ENCODE results near the gene NT5M.

Gene NT5M

DNA sequence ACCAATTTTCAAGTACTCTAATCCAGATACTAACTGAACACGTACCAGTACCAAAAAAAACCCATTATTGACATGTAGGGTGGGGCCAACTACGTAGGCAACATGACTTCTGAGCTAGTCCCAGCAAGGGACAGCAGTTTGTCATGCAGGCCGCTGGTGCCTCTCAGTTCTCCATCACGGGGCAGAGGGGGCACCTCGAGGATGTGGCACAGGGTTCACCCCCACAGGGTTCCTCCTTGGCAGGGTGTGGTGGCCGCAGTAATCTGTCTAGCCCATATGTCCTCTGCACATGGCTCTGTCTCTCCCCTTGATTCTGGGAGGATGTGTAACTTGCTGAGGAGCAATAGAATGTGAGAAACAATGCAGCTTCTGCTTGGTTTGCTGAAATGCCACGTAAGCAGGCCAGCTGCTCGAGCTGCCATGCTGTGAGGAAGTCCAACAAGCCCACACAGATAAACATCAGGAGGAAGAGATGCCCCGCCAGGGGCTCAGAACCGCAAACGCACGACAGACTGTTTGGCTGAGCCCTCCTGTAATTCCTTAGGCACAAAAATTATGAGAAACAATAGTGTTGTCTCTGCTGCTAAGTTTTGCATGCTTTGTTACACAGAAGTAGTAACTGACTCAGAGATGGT lies 62.4 kb downstream of the NT5M start:
- Histone ChIP-seq H3K27me3 (no peaks in the 10 kb centered on the region), H3K9me3 (no peaks in the 10 kb centered on the region), H3K4me3 (ENCODE audit: low read depth in 1 of 2, low read length in 1 of 2) (no peak overlapping the region), H3K36me3 (no peaks in the 10 kb centered on the region), H3K4me1 (ENCODE audit: control insufficient read depth in 1 of 2, insufficient read depth in 1 of 2, low read depth in 1 of 2, low read length in 1 of 2) (no peaks in the 10 kb centered on the region), H3K27ac (no peak overlapping the region)
- TF ChIP-seq, protein P1, sequence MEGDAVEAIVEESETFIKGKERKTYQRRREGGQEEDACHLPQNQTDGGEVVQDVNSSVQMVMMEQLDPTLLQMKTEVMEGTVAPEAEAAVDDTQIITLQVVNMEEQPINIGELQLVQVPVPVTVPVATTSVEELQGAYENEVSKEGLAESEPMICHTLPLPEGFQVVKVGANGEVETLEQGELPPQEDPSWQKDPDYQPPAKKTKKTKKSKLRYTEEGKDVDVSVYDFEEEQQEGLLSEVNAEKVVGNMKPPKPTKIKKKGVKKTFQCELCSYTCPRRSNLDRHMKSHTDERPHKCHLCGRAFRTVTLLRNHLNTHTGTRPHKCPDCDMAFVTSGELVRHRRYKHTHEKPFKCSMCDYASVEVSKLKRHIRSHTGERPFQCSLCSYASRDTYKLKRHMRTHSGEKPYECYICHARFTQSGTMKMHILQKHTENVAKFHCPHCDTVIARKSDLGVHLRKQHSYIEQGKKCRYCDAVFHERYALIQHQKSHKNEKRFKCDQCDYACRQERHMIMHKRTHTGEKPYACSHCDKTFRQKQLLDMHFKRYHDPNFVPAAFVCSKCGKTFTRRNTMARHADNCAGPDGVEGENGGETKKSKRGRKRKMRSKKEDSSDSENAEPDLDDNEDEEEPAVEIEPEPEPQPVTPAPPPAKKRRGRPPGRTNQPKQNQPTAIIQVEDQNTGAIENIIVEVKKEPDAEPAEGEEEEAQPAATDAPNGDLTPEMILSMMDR (IDR thresholded peaks at IDR 0.05), result no peak

DNA sequence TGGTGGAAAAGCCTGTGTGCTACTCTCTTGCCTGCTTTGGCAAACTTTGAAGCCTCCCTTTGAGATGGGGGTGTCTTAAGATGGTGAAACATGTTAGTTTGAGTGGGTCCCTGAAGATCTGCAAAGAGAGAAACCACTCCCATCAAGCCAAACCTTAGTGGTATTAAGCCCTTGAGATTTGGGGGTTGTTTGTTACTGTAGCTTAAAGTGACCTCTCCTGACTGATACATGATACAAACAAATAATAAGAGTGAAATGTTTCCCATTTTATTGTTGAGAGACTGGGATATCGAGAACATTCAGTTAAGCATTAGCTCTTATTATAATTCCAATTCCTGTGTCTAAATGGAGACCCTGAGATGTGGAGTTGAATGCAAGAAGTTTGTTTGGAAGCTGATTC lies 63.1 kb downstream of the NT5M start:
- Histone ChIP-seq H3K27ac (no peak overlapping the region), H3K36me3 (no peaks in the 10 kb centered on the region), H3K9me3 (no peaks in the 10 kb centered on the region), H3K4me1 (ENCODE audit: control insufficient read depth in 1 of 2, insufficient read depth in 1 of 2, low read depth in 1 of 2, low read length in 1 of 2) (no peaks in the 10 kb centered on the region), H3K27me3 (no peaks in the 10 kb centered on the region), H3K4me3 (ENCODE audit: low read depth in 1 of 2, low read length in 1 of 2) (no peak overlapping the region)
- TF ChIP-seq, protein P1 (IDR thresholded peaks at IDR 0.05), result no peak

DNA sequence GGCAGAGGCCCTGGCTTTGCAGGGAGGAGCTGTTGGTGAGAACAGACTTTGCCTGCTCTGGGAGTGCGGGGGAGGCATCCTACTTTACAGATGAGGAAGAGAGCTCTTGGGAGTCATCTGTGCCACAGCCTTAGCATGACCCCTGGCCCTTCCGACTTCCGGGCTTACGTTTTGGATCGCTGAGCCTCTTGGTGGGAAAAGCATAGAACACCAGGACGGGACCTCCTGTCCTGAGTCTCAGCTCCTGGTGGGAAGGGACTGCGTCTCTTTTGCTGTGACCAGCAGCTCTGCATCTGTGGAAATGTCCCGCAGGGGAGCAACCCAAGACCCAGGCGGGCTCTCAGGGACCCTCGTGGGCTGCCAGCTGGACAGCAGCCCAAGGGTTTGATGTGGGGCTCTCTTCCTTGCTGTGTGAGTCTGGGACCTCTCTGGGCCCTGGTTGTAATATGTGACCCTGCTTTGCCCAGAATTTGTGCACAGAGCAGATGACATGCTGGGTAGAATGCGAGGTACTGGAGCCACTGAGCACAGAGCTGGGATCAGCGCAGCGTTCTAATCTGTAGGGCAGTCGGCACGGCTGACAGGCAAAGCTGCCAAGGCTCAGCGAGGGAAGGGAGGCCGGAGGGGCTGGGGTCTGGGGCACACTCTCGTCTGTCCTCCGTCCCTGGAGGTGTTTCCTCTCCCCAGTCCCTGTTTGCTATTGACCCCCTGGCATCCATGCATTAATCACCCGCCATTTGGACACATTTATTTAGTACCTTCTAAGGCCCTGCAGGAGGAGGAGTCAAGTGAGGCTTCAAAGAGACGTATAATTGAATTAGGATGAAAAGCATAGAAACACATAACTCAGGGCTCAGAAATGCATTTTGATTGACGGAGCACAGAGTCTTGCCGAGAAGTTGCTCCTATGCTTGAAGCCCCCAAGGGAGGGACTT lies 64.0 kb downstream of the NT5M start:
- no peaks in the 10 kb centered on the region for H3K4me1 ChIP-seq (ENCODE audit: control insufficient read depth in 1 of 2, insufficient read depth in 1 of 2, low read depth in 1 of 2, low read length in 1 of 2)
- no peak overlapping the region for H3K4me3 ChIP-seq (ENCODE audit: low read depth in 1 of 2, low read length in 1 of 2)
- no peaks in the 10 kb centered on the region for H3K9me3 ChIP-seq
- no peaks in the 10 kb centered on the region for H3K27me3 ChIP-seq
- no peaks in the 10 kb centered on the region for H3K36me3 ChIP-seq
- no peak overlapping the region for H3K27ac ChIP-seq
- TF ChIP-seq, protein P1 (IDR thresholded peaks at IDR 0.05), result no peak

DNA sequence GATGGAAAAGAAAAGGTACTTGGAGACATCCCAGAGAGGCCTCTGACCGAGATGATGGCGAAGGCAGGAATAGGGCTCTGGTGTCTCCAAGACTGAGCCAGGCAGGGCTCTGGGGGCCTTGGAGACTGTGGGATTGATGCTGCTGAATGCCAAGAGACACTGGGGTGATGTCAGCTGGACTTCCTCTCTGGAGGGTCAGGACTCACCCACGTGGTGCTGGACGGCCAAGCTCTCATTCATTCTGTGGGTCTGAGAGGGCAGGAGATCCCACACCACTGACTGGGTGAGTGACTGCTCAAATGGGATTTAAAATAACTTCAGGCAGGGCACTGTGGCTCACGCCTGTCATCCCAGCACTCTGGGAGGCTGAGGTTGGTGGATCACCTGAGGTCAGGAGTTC lies 64.8 kb downstream of the NT5M start:
- Histone ChIP-seq H3K4me3 (ENCODE audit: low read depth in 1 of 2, low read length in 1 of 2) (no peak overlapping the region), H3K27ac (no peak overlapping the region), H3K4me1 (ENCODE audit: control insufficient read depth in 1 of 2, insufficient read depth in 1 of 2, low read depth in 1 of 2, low read length in 1 of 2) (no peaks in the 10 kb centered on the region), H3K9me3 (no peaks in the 10 kb centered on the region), H3K36me3 (no peaks in the 10 kb centered on the region), H3K27me3 (no peaks in the 10 kb centered on the region)
- TF ChIP-seq, protein P1 (IDR thresholded peaks at IDR 0.05), result no peak

DNA sequence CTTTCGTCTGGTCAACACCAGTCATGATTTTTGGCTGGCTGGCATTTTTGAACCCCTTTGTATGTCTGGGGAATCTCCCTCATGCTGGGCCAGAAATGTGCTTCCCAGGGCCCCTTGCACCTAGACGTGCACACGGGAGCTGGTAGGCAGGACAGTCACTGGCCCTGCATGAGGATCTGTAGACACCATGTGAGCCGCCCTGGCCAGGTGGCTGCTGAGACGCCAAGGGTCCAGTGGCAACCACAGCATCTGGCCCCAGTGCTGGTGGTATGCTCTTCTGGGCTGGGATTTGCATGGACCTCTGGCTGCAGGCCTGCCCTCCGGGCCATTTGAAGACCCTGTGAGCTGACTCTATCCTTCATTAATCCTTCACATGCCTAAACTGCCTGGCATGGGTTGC lies 67.5 kb downstream of the NT5M start:
- Histone ChIP-seq H3K9me3 (no peaks in the 10 kb centered on the region), H3K36me3 (no peaks in the 10 kb centered on the region), H3K27me3 (no peaks in the 10 kb centered on the region), H3K27ac (no peak overlapping the region), H3K4me3 (ENCODE audit: low read depth in 1 of 2, low read length in 1 of 2) (no peak overlapping the region), H3K4me1 (ENCODE audit: control insufficient read depth in 1 of 2, insufficient read depth in 1 of 2, low read depth in 1 of 2, low read length in 1 of 2) (peaks cover 4% of the 10 kb centered on the region in 2 experiments)
- TF ChIP-seq, protein P1 (IDR thresholded peaks at IDR 0.05), result no peak
